H9 (cell line): ENCODE data around the gene PDLIM3. TPM values are rescaled to one million over a fixed set of nuclear protein-coding genes. Genes with fewer than 3 reads are reported as not detected.

Experiments used
- DNase-seq: peaks from one replicate; pipeline ENCODE4 v3.0.0-alpha.2; 2017
- H2AFZ ChIP-seq: one replicate; pipeline ENCODE4 v1.6.1; 2013; ENCODE audit warnings: mild to moderate bottlenecking, low read length, control low read depth, moderate library complexity
- H2AK5ac ChIP-seq: 2 replicates; pipeline ENCODE4 v1.6.1; 2013; ENCODE audit warnings: low read length, control low read depth, mixed read lengths; ENCODE audit not compliant: insufficient read length
- H2BK120ac ChIP-seq: one replicate; pipeline ENCODE4 v1.6.1; 2013; ENCODE audit warnings: low read depth, mild to moderate bottlenecking, low read length, control low read depth, inconsistent platforms; ENCODE audit not compliant: poor library complexity, severe bottlenecking
- H2BK12ac ChIP-seq: 2 replicates; pipeline ENCODE4 v1.6.1; 2013; ENCODE audit warnings: low read length, control low read depth, mixed read lengths, low read depth; ENCODE audit not compliant: insufficient read length
- H2BK15ac ChIP-seq: 2 replicates; pipeline ENCODE4 v1.6.1; 2013; ENCODE audit warnings: low read depth, low read length, control low read depth
- H2BK20ac ChIP-seq: one replicate; pipeline ENCODE4 v1.6.1; 2013; ENCODE audit warnings: low read depth, mild to moderate bottlenecking, low read length, control low read depth, inconsistent platforms; ENCODE audit not compliant: poor library complexity, severe bottlenecking
- H2BK5ac ChIP-seq: 2 replicates; pipeline ENCODE4 v1.6.1; 2013; ENCODE audit warnings: low read length, control low read depth, mixed read lengths; ENCODE audit not compliant: insufficient read length
- H3K14ac ChIP-seq: 2 replicates; pipeline ENCODE4 v1.6.1; 2013; ENCODE audit warnings: low read length, control low read depth; ENCODE audit not compliant: insufficient read depth
- H3K18ac ChIP-seq: 2 replicates; pipeline ENCODE4 v1.6.1; 2013; ENCODE audit warnings: low read depth, mild to moderate bottlenecking, mixed read lengths, low read length, control low read depth; ENCODE audit not compliant: insufficient read length
- H3K23ac ChIP-seq: 2 replicates; pipeline ENCODE4 v1.6.1; 2013; ENCODE audit warnings: low read length, control low read depth, mixed read lengths, low read depth; ENCODE audit not compliant: insufficient read length
- H3K23me2 ChIP-seq: 2 replicates; pipeline ENCODE4 v1.6.1; 2013; ENCODE audit warnings: low read depth, mild to moderate bottlenecking, mixed read lengths, low read length, control low read depth; ENCODE audit not compliant: insufficient read length, poor library complexity, severe bottlenecking
- H3K27ac ChIP-seq: 2 replicates; pipeline ENCODE4 v1.5.1; 2013; ENCODE audit warnings: low read length, control low read depth, mixed read lengths, low read depth; ENCODE audit not compliant: insufficient read length
- H3K27me3 ChIP-seq: 2 replicates; pipeline ENCODE4 v1.6.1; 2013; ENCODE audit warnings: low read length, control low read depth, inconsistent platforms; ENCODE audit not compliant: insufficient read depth
- H3K4ac ChIP-seq: 2 replicates; pipeline ENCODE4 v1.6.1; 2013; ENCODE audit warnings: low read depth, mild to moderate bottlenecking, control low read depth, inconsistent platforms, low read length, moderate library complexity
- H3K4me1 ChIP-seq: 2 replicates; pipeline ENCODE4 v1.6.1; 2013; ENCODE audit warnings: low read length, control low read depth, inconsistent platforms; ENCODE audit not compliant: insufficient read depth
- H3K4me2 ChIP-seq: 2 replicates; pipeline ENCODE4 v1.6.1; 2013; ENCODE audit warnings: low read length, control low read depth, mixed read lengths; ENCODE audit not compliant: insufficient read length, insufficient read depth
- H3K56ac ChIP-seq: 2 replicates; pipeline ENCODE4 v1.6.1; 2013; ENCODE audit warnings: low read depth, mild to moderate bottlenecking, mixed read lengths, low read length, control low read depth; ENCODE audit not compliant: insufficient read length
- H3K79me1 ChIP-seq: 2 replicates; pipeline ENCODE4 v1.6.1; 2013; ENCODE audit warnings: low read depth, mild to moderate bottlenecking, moderate library complexity, low read length, control low read depth, inconsistent platforms; ENCODE audit not compliant: insufficient read depth, poor library complexity, severe bottlenecking
- H3K79me2 ChIP-seq: 2 replicates; pipeline ENCODE4 v1.6.1; 2013; ENCODE audit warnings: low read length, control low read depth, inconsistent platforms; ENCODE audit not compliant: insufficient read depth
- H3K9ac ChIP-seq: 2 replicates; pipeline ENCODE4 v1.6.1; 2013; ENCODE audit warnings: low read length, control low read depth, mixed read lengths; ENCODE audit not compliant: insufficient read length; ENCODE audit errors: extremely low read depth
- H3K9me3 ChIP-seq: one replicate; pipeline ENCODE4 v1.6.1; 2013; ENCODE audit warnings: low read depth, low read length, inconsistent platforms; ENCODE audit not compliant: control insufficient read depth
- H3T11ph ChIP-seq: one replicate; pipeline ENCODE4 v1.6.1; 2013; ENCODE audit warnings: mild to moderate bottlenecking, low read length, control low read depth, inconsistent platforms
- H4K20me1 ChIP-seq: one replicate; pipeline ENCODE4 v1.6.1; 2013; ENCODE audit not compliant: control insufficient read depth, insufficient read length, insufficient read depth
- H4K5ac ChIP-seq: 2 replicates; pipeline ENCODE4 v1.6.1; 2013; ENCODE audit warnings: low read depth, mild to moderate bottlenecking, mixed read lengths, low read length, control low read depth; ENCODE audit not compliant: insufficient read length
- H4K8ac ChIP-seq: replicated peaks from 2 replicates; pipeline ENCODE4 v1.6.1; 2013; ENCODE audit warnings: low read length, control low read depth, mixed read lengths, low read depth; ENCODE audit not compliant: insufficient read length
- H4K91ac ChIP-seq: 2 replicates; pipeline ENCODE4 v1.6.1; 2013; ENCODE audit warnings: low read depth, mild to moderate bottlenecking, moderate library complexity, mixed read lengths, low read length, control low read depth; ENCODE audit not compliant: insufficient read length
- H3K27ac Mint-ChIP-seq, 3 experiments: 2 replicates in 2 of 3; 3 replicates in 1 of 3; pipeline ENCODE4 v1.8.0; 2020 to 2021; ENCODE audit warnings: mixed read lengths in 3 of 3, mild to moderate bottlenecking in 1 of 3, moderate library complexity in 1 of 3
- H3K27me3 Mint-ChIP-seq: 2 replicates; pipeline ENCODE4 v1.8.0; 2021; ENCODE audit warnings: low read depth, mild to moderate bottlenecking, moderate library complexity, mixed read lengths
- H3K36me3 Mint-ChIP-seq, 3 experiments: 2 replicates in 2 of 3; 3 replicates in 1 of 3; pipeline ENCODE4 v1.8.0; 2020 to 2021; ENCODE audit warnings: low read depth in 3 of 3, mixed read lengths in 3 of 3; ENCODE audit not compliant: insufficient read depth in 1 of 3
- H3K4me1 Mint-ChIP-seq, 2 experiments: 2 replicates each; pipeline ENCODE4 v1.8.0; 2020; ENCODE audit warnings: mixed read lengths in 2 of 2
- H3K4me3 Mint-ChIP-seq, 2 experiments: 2 replicates in 1 of 2; 3 replicates in 1 of 2; pipeline ENCODE4 v1.8.0; 2020 to 2021; ENCODE audit warnings: mild to moderate bottlenecking in 2 of 2, mixed read lengths in 2 of 2, moderate library complexity in 1 of 2
- H3K9me3 Mint-ChIP-seq, 2 experiments: 2 replicates in 1 of 2; 3 replicates in 1 of 2; pipeline ENCODE4 v1.8.0; 2020; ENCODE audit warnings: mild to moderate bottlenecking in 2 of 2, mixed read lengths in 2 of 2, moderate library complexity in 1 of 2
- WGBS: extraction: QIAGEN DNeasy Blood & Tissue Kit; methylation state at CpG from one replicate; pipeline ENCODE4 v1.1.7; 2013; ENCODE audit warnings: missing lambda C conversion rate, low lambda C conversion rate, mixed read lengths; ENCODE audit not compliant: insufficient read length; ENCODE audit errors: extremely low coverage; 5-methylcytosine and 5-hydroxymethylcytosine counted together
- total RNA-seq: library from RNA; stranded (reverse); gene quantifications from 2 replicates; pipeline ENCODE4 v1.2.1, GENCODE V29; 2021
- TF ChIP-seq, protein P1 (sequence below): fragments of 200-600 bp; sonication (generic); conservative IDR thresholded peaks from 3 replicates; pipeline ENCODE4 v1.8.0; 2021; ENCODE audit warnings: antibody characterized with exemption, mild to moderate bottlenecking

The PDLIM3 gene
- total RNA-seq, 1 experiment from 2014 or later = 12.0 TPM

DNA sequence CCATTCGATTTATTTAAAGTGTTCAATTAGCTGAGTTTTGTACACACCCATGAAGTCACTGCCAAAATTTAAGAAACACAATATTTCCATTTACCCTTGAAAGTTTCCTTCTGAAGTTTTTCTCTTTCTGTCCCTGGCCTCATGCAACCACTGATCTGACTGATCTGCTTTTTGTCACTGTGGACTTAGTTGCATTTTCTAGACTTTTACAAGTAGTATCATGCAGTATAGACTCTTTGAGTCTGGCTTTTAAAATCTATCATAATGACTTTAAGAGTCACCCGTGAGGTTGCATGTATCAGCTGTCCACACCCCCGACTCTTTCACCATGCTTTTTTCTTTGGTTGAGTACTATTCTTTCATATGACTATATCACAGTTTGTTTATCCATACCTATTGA, 29.0 kb upstream of the PDLIM3 start:
- no peaks in the 10 kb centered on the region for H3K79me1 ChIP-seq
- no peaks in the 10 kb centered on the region for H3K9me3 ChIP-seq
- Mint-ChIP-seq H3K36me3 (peaks cover 8 to 19% (median 8%) of the 10 kb centered on the region in 3 experiments; a peak in 6 of 7 replicates), H3K27ac (no peak overlapping the region), H3K27me3 (peaks cover 2% of the 10 kb centered on the region; the same call in 1 of the 2 replicates), H3K9me3 (peaks cover 9 to 10% of the 10 kb centered on the region in 2 experiments; a peak in 3 of 5 replicates), H3K4me3 (no peak overlapping the region), H3K4me1 (peaks cover 12 to 21% of the 10 kb centered on the region in 2 experiments)
- H4K20me1 ChIP-seq = no peaks in the 10 kb centered on the region
- no peak for DNase-seq
- no peak overlapping the region for H3K23ac ChIP-seq
- H3K4ac ChIP-seq = no peak overlapping the region
- H3K4me1 ChIP-seq = no peaks in the 10 kb centered on the region; the same call in 1 of the 2 replicates
- H2BK12ac ChIP-seq = no peak overlapping the region
- H3K23me2 ChIP-seq = no peaks in the 10 kb centered on the region
- H4K5ac ChIP-seq = no peak overlapping the region
- no peak overlapping the region for H2BK5ac ChIP-seq
- WGBS = no CpG with 5 or more reads among the region's 3 CpGs
- no peak overlapping the region for H3K56ac ChIP-seq
- no peak overlapping the region for H3K9ac ChIP-seq
- H3K79me2 ChIP-seq = no peaks in the 10 kb centered on the region
- H3K4me2 ChIP-seq = no peak overlapping the region
- no peak overlapping the region for H3K14ac ChIP-seq
- H4K8ac ChIP-seq = no peak overlapping the region
- H3K18ac ChIP-seq = no peak overlapping the region
- no peaks in the 10 kb centered on the region for H3K27me3 ChIP-seq
- H4K91ac ChIP-seq = no peak overlapping the region
- H3K27ac ChIP-seq = no peak overlapping the region
- H2BK20ac ChIP-seq = no peak overlapping the region
- no peak overlapping the region for H2BK15ac ChIP-seq
- no peak overlapping the region for H3T11ph ChIP-seq
- TF ChIP-seq, protein P1, sequence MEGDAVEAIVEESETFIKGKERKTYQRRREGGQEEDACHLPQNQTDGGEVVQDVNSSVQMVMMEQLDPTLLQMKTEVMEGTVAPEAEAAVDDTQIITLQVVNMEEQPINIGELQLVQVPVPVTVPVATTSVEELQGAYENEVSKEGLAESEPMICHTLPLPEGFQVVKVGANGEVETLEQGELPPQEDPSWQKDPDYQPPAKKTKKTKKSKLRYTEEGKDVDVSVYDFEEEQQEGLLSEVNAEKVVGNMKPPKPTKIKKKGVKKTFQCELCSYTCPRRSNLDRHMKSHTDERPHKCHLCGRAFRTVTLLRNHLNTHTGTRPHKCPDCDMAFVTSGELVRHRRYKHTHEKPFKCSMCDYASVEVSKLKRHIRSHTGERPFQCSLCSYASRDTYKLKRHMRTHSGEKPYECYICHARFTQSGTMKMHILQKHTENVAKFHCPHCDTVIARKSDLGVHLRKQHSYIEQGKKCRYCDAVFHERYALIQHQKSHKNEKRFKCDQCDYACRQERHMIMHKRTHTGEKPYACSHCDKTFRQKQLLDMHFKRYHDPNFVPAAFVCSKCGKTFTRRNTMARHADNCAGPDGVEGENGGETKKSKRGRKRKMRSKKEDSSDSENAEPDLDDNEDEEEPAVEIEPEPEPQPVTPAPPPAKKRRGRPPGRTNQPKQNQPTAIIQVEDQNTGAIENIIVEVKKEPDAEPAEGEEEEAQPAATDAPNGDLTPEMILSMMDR = no peak
- H2BK120ac ChIP-seq = no peak overlapping the region
- no peak overlapping the region for H2AFZ ChIP-seq
- H2AK5ac ChIP-seq = no peak overlapping the region
